ENCODE data around the gene HK2.

DNA sequence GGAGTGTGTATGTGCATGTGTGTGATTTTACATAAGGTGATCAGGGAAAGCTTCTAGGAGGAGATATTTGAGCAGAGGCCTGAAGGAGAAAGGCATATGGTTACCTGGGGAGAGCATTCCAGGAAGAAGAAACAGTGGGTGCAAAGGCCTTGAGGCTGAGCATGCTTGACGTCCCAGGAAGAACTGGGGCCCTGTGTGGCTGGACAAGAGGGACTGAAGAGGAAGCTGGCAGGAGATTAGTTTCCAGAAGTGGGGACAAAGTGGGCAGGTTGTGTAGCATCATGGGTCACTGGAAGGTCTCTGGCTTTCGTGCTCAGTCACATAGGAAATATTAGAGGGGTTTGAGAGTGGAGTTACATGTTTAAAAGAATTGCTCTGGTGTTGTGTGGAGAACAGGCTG lies 82.5 kb downstream of the HK2 start:
- TF ChIP-seq POLR2A (IDR thresholded peaks at IDR 0.05), result no peak
- TF ChIP-seq, protein P1, sequence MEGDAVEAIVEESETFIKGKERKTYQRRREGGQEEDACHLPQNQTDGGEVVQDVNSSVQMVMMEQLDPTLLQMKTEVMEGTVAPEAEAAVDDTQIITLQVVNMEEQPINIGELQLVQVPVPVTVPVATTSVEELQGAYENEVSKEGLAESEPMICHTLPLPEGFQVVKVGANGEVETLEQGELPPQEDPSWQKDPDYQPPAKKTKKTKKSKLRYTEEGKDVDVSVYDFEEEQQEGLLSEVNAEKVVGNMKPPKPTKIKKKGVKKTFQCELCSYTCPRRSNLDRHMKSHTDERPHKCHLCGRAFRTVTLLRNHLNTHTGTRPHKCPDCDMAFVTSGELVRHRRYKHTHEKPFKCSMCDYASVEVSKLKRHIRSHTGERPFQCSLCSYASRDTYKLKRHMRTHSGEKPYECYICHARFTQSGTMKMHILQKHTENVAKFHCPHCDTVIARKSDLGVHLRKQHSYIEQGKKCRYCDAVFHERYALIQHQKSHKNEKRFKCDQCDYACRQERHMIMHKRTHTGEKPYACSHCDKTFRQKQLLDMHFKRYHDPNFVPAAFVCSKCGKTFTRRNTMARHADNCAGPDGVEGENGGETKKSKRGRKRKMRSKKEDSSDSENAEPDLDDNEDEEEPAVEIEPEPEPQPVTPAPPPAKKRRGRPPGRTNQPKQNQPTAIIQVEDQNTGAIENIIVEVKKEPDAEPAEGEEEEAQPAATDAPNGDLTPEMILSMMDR (IDR thresholded peaks at IDR 0.05), result no peak
